Cortex of kidney (tissue), 1 donor: ENCODE measurements around the gene BTBD1.

ENCODE experiments used
- DNase-seq: peaks from one replicate; lab custom pipeline; 2025; lab: John Stamatoyannopoulos, UW

Gene BTBD1

GRCh38 chr15:83066734-83067637 lies at the start of gene BTBD1:
BTBD1 (minus strand) TSS chr15:83067252; CDS start chr15:83067151, 101 bp downstream.
- no peak for DNase-seq

DNA sequence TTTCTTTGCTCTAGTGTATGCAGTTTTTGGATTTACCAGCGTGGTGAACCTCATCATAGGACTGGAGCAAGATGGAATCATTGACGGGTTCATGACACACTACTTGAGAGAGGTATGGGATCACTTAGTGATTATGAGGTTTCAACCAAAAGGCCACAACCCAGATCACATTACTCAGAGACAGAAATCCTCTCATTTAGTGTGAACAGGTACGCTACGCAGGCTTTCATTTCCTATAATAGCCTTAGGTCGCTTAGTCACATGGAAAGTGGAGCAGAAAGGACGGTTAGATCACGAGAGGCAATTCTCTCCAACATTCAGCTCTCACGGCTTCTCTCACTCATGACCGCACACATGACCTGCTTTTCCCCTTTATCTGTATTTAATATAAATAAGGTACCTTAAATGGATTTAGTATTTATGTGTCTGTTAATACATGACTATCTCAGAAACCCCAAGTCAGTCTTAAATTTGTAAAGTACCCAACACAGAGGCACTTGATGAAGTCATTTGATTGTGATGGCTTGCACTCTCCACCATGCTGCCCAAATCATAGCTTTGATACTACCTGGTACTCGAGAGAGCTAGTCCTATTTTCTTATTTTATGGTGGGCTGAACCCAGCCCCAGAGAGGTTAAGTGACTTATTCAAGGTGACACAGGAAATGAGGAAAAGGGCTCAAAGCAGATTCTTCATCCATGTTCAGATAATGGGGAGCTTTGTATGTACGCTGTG lies 48.9 kb upstream of the BTBD1 start:
- DNase-seq: no peak

DNA sequence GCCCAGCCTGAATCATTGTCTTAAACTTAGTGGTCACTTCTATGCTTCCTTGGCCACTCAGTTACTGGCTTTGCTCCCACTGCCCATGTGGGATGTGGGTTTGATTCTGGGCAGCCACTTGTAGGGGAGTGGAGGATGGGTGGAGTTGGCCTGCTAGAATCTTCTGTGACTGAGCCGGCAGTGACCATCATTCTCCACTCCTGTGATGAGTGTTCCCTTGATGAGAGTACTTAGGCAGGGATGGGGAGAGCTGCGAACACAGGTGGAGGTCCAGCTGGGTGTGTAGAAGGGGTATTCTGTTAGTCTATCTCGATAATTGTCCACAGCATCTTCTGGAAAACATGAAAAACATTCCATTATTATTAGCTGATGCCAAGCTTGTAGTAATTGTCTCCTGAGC lies 48.4 kb upstream of the BTBD1 start:
- DNase-seq: no peak

DNA sequence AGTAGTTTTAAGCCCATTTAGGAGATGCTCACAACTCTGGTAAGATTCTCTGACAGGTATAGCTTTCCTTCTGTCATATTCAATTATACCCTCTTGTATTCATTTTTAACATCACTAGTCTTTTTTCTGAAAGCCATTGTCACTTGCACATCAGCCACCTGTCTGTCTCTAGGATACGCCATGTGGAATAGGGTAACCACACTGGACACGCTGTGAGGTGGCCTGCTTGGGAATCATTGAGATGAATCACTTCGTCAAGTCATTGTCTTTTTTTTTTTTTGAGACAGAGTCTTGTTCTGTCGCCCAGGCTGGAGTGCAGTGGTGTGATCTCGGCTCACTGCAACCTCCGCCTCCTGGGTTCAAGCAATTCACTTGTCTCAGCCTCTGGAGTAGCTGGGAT lies 47.8 kb upstream of the BTBD1 start:
- no peak for DNase-seq

GRCh38 chr15:83113881-83114674 lies 47.0 kb upstream of the BTBD1 start:
- DNase-seq: no peak

GRCh38 chr15:83112956-83113299 lies 45.9 kb upstream of the BTBD1 start:
- no peak for DNase-seq

DNA sequence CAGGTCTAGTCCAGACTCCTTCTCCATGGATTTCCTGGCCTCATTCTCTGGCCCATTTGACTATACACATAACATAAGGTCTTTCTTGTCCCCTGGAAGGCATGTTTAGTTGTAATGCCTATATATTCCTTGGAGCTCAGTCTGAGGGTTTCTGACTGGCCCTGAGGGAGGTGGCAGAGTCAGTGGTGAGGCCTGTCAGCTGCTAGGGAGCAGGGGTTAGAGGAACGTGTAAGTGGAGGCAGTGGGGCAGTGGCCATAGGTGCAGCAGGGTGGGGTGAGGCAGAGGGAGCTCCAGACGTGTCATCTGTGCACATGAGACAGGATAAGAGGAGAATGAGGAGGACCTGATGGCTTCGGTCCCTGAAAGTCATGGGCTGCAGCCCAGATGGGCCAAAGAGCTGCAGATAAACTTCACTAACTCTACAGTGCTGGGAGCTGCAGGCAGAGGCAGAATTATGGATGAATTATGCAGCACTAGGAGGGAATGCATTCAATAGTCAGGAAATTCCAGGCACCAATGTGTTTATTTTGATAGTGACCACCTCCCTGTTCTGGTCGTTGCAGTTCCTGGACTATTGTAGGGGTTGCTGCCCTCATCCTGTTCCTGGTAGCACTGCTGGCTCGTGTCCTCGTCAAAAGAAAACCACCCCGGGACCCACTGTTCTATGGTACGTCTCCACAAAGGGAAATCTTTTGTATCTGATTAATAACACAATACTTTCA lies 45.3 kb upstream of the BTBD1 start:
- no peak for DNase-seq

DNA sequence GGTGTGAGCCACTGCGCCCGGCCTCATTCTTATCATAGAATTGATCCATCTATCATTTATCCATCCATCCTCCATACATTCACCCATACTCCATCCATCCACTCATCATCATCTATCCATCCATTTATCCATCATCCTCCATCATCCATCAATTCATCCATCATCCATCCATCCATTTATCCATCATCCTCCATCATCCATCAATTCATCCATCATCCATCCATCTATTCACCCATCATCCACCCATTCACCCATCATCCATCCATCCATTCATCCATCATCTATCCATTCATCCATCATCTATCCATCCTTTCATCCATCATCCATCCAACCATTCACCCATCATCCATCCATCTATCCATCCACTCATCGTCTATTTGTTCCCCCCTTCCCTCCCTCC lies 44.1 kb upstream of the BTBD1 start:
- no peak for DNase-seq

DNA sequence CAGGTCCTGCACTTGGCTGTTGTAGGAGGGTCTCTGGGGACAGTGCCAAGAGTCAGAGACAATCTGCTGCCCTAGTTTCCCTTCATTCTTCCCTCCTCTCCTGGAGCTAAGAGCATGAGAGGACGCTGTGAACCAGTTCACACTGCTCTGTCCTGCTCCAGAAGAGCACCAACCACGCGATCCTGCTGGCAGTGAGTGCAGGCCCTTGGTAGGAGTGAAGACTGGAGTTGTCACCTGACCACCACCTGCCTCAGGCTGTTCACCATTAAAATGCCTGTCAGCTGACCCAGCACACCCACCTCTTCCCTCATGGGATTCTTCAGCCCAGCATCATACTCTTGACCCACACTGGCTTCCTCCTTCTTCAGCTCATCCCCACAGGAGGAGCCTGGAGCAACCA lies 43.3 kb upstream of the BTBD1 start:
- DNase-seq: no peak

GRCh38 chr15:83109532-83109931 lies 42.5 kb upstream of the BTBD1 start:
- DNase-seq: no peak

GRCh38 chr15:83108266-83109219 lies 41.5 kb upstream of the BTBD1 start:
- DNase-seq: no peak

DNA sequence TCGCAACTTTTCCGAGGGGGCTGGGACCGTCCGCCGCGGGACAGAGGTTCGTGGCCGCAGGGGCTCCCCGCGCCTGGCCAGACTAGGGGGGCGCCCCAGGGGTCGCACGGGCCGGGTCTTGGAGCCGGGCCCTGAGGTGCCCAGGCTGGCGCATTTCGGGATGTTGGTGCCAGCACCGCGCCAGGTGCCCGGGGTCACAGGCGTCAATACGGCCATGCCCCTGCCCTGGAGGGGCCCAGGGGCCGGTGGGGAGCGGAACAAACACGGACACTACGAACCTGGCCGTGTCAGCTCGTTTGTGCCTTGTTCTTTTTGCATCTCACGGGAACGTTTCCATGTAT lies 40.8 kb upstream of the BTBD1 start:
- DNase-seq: no peak

- DNase-seq: no peak
Measured at GRCh38 chr15:83106994-83107840, 40.2 kb upstream of the BTBD1 start, which contains the start of gene TM6SF1. TM6SF1 (plus strand) TSS chr15:83107645; CDS start chr15:83107681, 36 bp downstream.

DNA sequence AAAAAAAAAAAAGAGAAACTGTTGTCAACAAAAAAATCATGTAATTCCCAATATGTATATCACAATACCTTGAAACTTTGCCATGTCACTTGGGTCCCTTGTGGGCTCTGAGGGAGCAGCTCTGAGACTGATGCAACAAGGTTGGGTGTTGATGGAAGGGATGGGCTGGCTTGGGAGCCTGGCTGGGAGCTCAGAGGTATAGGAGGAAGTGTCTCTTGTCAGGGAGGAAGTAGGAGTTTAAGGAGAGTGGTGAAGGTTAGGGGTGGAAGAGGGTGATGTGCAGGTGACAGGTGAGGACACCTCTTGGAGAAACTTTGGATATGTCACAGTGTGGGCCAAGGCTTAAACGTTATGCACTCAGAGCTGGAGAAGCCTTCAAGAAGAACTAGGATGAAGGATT lies 38.4 kb upstream of the BTBD1 start:
- DNase-seq: no peak

DNA sequence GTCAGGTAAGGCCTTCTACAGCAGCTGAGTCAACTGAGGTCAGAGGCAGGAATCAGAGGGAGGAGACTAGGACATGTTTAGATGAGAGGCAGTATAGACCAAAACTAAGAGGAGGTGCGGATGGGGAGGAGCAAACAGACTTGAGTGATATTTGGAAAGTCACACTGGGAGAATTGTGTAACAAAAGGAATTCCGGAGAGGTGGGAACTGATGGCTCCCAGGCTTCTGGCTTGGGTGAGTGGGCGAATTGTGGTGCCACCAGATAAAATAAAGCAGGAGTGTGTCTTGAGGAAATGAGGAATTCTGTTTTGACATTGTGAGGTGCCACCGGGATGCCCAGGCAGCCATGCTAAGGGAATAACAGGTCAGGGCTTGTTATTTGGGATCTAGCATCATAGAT lies 37.1 kb upstream of the BTBD1 start:
- no peak for DNase-seq

DNA sequence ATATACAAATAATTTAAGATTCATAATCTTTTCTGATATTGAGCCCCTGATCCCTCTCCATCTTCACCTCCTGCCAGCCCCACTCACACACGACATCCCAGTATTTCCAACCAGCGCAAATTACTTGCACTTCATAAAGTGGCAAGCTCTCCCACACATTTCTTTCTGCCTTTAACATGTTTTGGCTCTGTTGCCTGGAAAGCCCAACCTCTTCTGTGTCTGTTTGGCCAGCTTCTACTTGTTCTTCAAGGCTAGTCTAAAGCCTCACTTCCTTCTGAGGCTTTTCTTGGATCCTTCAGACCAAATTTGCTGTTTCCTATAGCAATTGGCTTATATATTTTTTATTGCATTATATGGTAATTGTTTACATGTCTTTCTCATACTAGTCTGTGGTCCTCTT lies 35.3 kb upstream of the BTBD1 start:
- no peak for DNase-seq

DNA sequence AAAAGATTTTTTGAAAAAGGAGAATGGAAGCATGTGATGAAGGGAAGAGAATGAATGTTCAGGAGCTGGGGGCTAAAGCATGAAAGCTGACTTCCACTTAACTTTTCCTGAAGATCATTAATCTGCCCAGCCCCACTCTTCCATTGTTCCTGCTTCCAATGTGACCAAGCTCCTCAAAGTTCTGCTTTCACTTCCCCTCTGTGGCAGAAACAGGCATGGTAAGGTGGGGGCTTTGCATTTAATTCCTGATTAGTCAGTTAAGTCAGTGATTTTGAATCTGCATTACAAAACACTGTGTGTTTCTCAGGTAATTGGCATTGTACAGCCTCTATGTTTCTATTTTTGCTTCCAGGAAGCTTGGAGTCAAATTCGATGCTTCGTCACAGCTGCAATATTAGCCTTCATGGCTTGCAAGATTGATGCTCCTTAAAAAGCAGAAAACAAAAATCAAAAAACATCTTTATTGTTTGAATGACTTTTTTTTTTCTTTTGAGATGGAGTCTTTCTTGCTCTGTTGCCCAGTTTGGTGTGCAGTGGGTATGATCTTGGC lies 33.1 kb upstream of the BTBD1 start:
- DNase-seq: no peak

GRCh38 chr15:83099290-83099689 lies 32.2 kb upstream of the BTBD1 start:
- no peak for DNase-seq

DNA sequence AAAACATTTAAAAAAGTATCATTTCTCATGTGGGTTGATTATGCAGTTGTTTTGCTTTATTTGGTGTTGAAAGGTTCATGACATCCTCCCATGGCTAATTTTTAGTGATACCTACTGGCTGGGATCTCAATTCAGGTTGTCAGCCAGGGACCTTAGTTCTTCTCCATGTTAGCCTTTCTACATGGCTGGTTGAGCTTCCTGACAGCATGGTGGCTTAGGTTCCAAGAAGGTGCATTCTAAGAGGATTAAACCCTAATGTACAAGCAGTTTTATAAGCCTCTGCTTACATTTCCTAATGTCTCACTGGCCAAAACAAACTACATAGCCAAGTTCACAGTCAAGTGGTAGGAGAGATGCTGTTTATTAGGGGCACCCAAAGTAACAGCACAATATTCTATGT lies 31.0 kb upstream of the BTBD1 start:
- DNase-seq: no peak

- no peak for DNase-seq
Measured at GRCh38 chr15:83094583-83094982, 27.5 kb upstream of the BTBD1 start.
